GM19395 (cell line): Measurements from ENCODE around the gene SPECC1L.
A peak's percentile ranks its signal among the peaks of the same experiment; 100 is the strongest.
"Not testable (repeated sequence)": the region's sequence is repeated elsewhere in the genome, so short reads cannot be mapped to it uniquely, and the experiment has no call there.

Experiments used
- ATAC-seq: cut with Tn5 transposase; IDR thresholded peaks from one replicate; pipeline ENCODE4 v1.9.1; 2021; ENCODE audit warnings: mild to moderate bottlenecking, moderate library complexity; ENCODE audit not compliant: unreplicated experiment

Gene SPECC1L

GRCh38 chr22:24270556-24271385, at the start of gene SPECC1L:
SPECC1L (plus strand) TSS chr22:24270831; CDS start chr22:24302232, 31,401 bp downstream.
- peak; percentile 77 for ATAC-seq

DNA sequence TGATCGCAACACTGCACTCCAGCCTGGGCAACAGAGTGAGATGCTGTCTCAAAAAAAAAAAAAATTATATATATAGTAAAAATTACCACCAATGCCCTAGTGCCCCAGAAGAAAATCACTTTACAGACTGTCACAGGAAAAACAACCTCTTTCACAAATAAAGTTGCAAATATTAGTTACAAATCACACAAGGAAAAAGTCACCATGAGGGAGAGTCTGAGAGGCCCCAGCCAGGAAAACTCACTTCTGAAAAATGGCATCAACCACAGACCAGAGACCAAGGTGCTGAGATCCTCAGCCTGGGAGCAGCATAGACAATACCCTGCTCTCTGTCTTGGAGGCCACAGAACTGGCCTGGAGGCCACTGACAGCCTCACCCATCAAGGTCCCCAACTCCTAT, 46.2 kb upstream of the SPECC1L start:
- no peak for ATAC-seq

GRCh38 chr22:24225044-24225601, 45.5 kb upstream of the SPECC1L start:
- no peak for ATAC-seq

- ATAC-seq, result no peak
Observed at GRCh38 chr22:24225951-24226350, 44.7 kb upstream of the SPECC1L start.

DNA sequence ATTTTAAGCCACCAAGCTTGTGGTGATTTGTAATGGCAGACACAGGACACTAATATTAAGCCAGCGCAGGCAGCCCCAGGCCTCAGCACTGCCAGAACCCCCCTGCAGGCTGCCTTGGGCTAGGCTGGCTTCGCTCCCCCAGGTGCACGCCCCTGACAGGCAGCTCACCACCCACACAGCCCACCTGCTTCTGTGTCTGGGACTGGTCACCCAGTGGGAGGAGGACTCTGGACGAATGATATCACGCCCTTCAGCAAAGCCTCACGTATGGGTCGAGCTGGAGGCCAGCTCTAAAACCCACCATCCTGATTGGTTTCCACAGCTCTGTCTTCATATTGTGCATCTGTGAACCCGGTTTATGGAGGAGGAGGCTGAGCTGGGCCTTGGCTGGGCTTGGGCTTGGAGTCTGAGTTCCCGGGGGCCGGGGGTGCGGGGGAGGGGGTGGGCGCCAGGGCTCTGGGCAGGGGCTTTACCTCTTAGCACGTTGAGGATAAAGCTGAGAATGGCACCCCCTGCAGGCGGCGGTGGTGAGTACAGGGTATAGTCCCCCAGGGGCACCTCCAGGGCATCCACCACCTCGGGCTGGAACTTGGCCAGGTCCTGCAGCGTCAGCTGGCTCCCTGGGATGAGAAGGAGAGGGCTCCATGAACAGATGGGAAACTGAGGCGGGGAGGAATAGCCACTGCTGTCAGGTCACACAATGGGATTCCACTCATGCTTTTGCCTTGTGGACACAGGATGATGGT, 39.5 kb upstream of the SPECC1L start:
- no peak for ATAC-seq

GRCh38 chr22:24231706-24232105, 38.9 kb upstream of the SPECC1L start:
- no peak for ATAC-seq

GRCh38 chr22:24232124-24232523, 38.5 kb upstream of the SPECC1L start:
- ATAC-seq, result no peak

GRCh38 chr22:24232725-24233124, 37.9 kb upstream of the SPECC1L start:
- no peak for ATAC-seq

- no peak for ATAC-seq
Observed at GRCh38 chr22:24233235-24233634, 37.4 kb upstream of the SPECC1L start.

- no peak for ATAC-seq
Observed at GRCh38 chr22:24233816-24234215, 36.8 kb upstream of the SPECC1L start.

DNA sequence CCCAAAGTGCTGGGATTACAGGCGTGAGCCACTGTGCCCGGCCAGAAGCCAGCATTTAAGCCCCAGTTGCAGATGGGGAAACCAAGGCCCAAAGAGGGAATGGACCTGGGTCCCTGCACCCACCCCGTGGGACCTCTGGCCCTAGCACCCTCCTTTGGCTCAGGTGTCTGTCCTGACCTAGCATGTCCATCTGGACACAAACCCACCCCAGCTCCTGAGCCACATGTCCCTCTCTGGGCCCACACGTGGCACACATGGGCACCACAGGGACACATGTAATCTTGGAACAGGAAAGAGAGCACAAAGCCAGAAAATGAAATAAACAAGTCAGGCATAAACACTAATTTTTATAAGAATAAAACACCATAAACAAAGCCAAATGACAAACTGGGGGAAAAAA, 35.3 kb upstream of the SPECC1L start:
- ATAC-seq, result no peak

DNA sequence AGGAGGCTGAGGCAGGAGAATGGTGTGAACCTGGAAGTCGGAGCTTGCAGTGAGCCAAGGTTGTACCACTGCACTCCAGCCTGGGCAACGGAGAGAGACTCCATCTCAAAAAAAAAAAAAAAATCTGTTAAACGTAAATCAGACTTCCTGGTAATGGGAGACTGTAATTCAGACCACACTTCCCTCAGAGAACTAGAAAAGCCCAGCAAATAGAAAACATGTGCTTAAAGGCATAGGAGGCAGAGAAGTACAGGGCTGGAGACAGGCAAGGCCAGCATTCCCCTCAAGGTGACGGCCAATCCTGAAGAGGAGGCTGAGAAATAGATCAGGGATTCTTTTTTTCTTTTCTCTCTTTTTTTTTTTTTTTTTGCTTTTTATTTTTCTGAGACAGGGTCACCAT, 34.0 kb upstream of the SPECC1L start:
- ATAC-seq, result no peak

GRCh38 chr22:24238101-24238694, 32.4 kb upstream of the SPECC1L start:
- ATAC-seq, result not testable (repeated sequence)

- ATAC-seq, result no peak
Observed at GRCh38 chr22:24240381-24240780, 30.2 kb upstream of the SPECC1L start.

DNA sequence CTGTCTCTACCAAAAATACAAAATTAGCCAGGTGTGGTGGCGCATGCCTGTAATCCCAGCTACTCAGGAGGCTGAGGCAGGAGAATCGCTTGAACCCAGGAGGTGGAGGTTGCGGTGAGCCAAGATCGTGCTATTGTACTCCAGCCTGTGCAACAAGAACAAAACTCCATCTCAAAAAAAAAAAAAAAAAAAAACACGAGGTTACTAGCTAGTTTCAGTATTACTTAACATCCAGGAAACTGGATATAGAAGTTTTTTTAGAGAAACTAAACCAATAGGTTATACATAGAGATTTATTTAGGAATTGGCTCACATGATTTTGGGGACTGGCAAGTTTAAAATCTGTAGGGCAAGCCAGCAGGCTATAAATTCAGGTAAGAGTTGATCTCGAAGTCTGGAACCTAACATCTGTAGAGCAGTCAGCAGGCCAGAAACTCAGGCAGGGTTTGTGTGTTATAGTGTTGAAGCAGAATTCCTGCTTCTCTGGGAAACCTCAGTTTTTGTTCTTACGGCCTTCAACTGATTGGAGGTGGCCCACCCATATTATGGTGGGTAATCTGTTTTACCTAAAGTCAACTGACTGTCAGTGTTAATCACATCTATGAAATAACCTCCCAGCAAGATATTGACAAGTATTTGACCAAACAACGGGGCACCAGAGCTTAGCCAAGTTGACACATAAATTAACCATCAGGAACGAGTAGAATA, 29.5 kb upstream of the SPECC1L start:
- ATAC-seq, result not testable (repeated sequence)

GRCh38 chr22:24243417-24243816, 27.2 kb upstream of the SPECC1L start:
- ATAC-seq, result not testable (repeated sequence)

DNA sequence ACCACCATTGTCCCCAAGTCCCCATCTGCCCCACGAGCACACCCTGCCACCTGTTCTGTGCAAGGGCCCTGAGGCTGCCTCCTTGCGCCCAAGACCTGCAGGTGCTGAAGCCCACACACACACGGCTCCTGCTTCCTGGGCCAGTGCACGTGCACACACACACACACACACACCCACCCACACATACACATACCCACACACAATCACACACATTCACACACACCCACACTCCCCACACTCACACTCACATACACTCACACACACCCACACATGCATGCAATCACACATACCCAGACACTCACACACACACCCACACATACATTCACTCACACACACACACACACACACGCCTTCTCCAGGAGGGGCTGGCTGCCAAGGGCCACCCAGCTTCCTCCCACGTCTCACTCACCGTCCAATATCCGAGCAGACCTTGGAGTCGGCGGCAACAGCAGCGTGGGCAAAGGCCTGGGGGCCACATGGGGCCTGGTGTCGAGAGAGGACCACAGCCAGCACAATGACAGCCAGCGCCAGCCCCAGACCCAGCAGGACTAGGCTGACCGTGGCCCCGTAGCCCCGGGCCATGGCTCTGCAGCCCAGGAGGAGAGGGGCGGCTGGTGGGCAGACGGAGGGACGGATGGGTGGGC, 26.4 kb upstream of the SPECC1L start:
- ATAC-seq, result no peak

DNA sequence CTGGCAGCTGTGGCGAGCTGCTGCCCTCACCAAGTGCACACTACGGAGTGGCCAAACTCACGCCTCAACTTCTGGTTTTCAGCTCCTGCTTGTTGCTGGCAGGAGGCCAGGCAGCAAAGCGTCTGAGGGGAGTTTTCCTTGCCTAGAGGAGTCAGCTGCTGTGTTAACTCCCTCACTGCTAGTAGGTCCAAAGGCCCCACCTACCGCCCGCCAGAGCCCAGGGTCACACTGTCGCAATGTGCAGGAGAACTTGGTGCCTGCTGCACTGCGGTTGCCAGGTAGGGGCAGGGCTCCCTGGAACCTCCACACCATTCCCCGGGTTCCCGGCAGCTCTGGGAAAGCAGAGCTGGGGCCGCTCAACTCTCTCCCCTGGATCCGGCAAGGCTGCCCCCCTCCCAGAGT, 25.6 kb upstream of the SPECC1L start, which contains the start of gene GGT5:
Gene GGT5 (minus strand): TSS at position 53 of the 402 bp plus-strand sequence. CDS start 357 bp downstream, outside the sequence.
- ATAC-seq, result not testable (repeated sequence)

GRCh38 chr22:24245584-24246561, 24.8 kb upstream of the SPECC1L start:
- not testable (repeated sequence) for ATAC-seq
